ENCODE measurements around the gene STX8.
"Not testable (repeated sequence)": the region's sequence is repeated elsewhere in the genome, so short reads cannot be mapped to it uniquely, and the experiment has no call there.

Gene STX8, protein sequence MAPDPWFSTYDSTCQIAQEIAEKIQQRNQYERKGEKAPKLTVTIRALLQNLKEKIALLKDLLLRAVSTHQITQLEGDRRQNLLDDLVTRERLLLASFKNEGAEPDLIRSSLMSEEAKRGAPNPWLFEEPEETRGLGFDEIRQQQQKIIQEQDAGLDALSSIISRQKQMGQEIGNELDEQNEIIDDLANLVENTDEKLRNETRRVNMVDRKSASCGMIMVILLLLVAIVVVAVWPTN

GRCh38 chr17:9575381-9576101 is at the start of gene STX8:
TSS of gene STX8 (minus strand) at chr17:9575820. CDS start at chr17:9575808, 12 bp downstream.
- peak; percentile 68 to 81 for DNase-seq

- DNase-seq: no peak
Observed at GRCh38 chr17:9622961-9623360, 47.3 kb upstream of the STX8 start.

- DNase-seq: no peak
Observed at GRCh38 chr17:9615486-9615885, 39.9 kb upstream of the STX8 start.

DNA sequence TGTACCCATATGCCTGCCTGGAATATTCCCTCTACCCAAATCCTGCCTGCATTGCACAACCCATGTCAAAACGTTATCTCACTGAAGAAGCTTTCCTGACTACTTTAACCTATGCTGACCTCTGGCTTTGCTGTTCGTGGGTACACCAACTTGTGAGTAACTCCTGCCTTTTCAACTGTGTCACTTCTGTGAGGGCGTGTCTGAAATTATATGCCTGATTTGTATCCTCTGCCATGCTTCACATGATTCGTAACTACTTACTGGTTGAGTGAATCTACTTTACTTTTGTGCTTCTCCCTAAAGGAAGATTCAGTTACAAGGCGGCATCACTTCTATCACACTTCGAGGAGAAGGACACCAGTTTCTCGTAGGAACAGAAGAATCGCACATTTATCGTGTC is 36.4 kb upstream of the STX8 start:
- no peak for DNase-seq

- no peak for DNase-seq
Observed at GRCh38 chr17:9611557-9611956, 35.9 kb upstream of the STX8 start.

GRCh38 chr17:9607058-9607457 is 31.4 kb upstream of the STX8 start:
- DNase-seq: not testable (repeated sequence)

DNA sequence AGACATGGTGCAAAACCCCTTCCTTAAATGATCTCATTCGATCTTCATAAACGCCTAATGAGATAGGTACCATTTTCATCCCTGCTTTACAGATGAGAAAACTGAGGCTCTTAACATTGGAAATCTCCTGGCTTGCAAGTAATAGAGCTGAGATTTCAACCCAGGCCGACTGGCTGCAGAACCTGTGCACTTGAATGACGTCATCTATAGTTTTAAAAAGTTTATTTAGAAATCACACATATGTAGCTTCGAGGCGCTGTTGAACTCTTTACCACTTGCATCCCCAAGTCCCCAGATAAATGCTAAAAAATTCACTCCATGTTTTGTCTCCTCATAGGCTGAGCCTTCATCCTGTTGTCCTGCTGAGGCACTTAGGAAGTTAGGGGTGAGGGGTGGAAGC is 30.8 kb upstream of the STX8 start:
- DNase-seq: no peak

DNA sequence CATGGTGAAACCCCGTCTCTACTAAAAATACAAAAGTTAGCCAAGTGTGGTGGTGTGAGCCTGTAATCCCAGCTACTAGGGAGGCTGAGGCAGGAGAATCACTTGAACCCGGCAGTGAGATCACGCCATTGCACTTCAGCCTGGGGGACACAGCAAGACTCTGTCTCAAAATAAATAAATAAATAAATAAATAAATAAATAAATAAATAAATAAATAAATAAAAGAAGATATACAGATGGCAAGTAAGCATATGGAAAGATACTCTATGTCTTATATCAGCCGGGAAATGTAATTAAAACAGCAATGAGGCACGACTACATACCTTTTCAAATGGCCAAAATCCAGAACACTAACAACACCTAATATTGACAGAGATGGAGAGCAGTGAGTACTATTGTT is 29.0 kb upstream of the STX8 start:
- not testable (repeated sequence) for DNase-seq

GRCh38 chr17:9598661-9599060 is 23.0 kb upstream of the STX8 start:
- DNase-seq: no peak

GRCh38 chr17:9597638-9598037 is 22.0 kb upstream of the STX8 start:
- not testable (repeated sequence) for DNase-seq

DNA sequence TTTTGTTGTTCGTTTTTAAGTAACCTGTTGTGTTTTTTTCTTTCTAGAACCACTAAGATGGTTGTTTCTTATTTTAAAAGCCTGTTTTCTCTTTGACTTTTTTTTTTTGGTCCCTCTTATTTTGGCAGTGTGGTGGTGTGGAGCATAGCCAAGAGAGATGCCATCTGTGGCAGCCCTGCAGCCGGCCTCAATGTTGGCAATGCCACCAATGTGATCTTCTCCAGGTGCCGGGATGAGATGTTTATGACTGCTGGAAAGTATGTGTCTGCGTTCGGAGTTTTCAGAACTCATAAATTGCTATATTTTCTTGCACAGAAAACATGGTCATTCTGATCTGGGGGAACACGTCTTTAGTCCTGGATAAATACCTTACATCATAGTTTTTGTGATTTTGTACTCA is 18.4 kb upstream of the STX8 start:
- DNase-seq: no peak

- DNase-seq: no peak
Observed at GRCh38 chr17:9587969-9588656, 12.5 kb upstream of the STX8 start.

- no peak for DNase-seq
Observed at GRCh38 chr17:9577373-9577709, 1.7 kb upstream of the STX8 start.

DNA sequence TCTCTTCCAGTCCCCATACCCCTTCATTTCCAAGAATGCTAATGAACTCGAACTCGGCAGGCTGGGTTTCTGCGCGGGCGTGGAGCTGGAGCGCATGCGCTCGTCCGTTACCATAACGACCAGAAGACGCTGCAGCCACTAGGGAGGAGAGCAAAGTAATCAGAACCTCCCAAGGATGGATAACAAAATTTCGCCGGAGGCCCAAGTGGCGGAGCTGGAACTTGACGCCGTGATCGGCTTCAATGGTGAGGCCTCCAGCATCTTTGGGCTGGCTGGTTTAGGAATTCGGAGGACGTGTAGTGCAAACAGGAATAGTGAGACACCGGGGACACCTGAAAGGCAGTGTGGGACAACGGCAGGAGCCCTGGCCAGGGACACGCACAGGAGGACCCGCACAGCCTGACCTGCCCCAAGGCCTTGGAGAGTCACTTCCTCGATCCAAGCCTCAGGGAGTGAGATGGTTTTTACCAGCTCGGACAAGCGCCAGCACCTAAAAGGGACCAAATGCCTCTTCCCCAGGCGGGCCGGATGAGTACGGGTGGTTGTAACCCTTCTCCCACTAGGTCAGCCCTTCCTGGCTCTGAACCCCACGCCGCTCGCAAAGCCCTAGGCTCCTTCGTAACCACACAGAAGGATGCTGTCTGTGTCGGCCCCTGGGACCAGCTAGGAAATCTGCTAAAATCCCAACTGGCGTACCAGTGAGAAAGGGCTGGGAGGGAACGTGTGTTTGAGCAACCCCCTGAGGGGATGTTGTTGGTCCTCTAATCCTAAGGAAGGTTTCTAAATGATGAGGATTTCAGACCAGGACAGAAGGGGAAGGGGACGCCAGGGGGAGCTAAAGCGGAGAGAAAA is 1.1 kb upstream of the STX8 start, which contains the start of gene CFAP52:
Gene CFAP52 (plus strand): TSS at position 122 of the 852 bp plus-strand sequence. CDS start 54 bp downstream, at position 176.
- peak; percentile 9 to 22 for DNase-seq

GRCh38 chr17:9571201-9571600 is 4.4 kb downstream of the STX8 start:
- DNase-seq: no peak

- no peak for DNase-seq
Observed at GRCh38 chr17:9568957-9569588, 6.5 kb downstream of the STX8 start.

DNA sequence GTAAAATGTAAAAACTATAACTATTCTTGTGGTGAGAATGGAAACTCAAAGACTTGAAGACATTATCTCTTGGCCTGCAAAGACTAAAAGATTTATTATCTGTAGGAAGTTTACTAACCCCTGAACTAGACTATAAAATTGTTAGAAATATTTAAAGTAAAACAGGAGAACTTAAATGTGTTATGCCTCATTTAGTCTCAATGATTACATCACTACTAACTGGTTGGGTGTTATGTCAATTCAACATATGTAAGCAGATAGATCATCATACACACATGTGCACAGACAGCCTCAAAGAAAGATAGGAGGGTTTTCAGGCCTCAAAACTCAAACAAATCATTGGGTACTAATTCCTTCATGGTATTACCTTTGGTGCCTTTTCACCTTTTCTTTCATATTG is 7.6 kb downstream of the STX8 start:
- no peak for DNase-seq

GRCh38 chr17:9566739-9567138 is 8.9 kb downstream of the STX8 start:
- DNase-seq: not testable (repeated sequence)

DNA sequence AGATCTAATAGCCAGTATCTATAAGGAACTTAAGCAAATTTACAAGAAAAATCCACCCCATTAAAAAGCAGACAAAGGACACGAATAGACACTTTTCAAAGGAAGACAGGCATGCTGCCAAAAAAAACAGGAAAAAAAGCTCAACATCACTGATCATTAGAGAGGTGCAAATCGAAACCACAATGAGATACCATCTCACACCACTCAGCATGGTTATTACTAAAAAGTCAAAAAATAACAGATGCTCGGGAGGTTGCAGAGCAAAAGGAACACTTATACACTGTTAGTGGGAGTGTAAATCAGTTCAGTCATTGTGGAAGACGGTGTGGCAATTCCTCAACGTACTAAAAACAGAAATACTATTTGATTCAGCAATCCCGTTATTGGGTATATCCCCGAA is 9.6 kb downstream of the STX8 start:
- peak; percentile 33 to 57 for DNase-seq

DNA sequence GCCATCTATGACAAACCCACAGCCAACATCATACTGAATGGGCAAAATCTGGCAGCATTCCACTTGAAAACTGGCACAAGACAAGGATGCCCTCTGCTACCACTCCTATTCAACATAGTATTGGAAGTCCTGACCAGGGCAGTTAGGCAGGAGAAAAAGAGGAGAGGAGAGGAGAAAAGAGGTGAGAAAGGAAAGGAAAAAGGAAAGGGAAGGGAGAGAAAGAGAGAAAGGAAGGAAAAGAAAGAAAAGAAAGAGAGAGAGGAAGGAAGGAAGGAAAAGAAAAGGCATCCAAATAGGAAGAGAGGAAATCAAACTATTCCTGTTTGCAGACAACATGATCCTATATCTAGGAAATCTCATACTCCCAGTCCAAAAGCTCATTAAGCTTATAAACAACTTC is 11.5 kb downstream of the STX8 start:
- no peak for DNase-seq

DNA sequence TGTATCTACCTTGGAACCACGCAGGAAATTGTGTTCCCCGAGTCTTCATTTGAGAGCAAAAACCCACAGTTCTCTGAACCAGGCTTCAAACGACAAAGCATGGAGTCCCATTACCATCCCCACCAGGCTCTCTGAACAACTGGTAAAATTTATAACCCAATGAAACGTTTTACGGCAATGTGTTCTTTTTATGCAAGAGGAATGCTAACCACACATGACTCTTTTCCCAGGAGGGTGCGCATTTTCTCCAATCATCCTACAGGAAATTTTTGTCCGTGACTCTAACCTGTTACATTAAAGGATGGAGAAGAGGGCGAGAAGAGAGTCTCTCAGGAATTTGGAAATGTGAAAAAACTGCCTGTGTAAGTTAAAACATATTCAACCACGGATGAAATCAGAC is 17.8 kb downstream of the STX8 start:
- DNase-seq: no peak

GRCh38 chr17:9557161-9557755 is 18.4 kb downstream of the STX8 start:
- DNase-seq: no peak

All from NCI-H2081 (cell line).